HUDEP-2 (cell line): ENCODE results near the gene RNF26.
"Not testable (repeated sequence)": the region's sequence is repeated elsewhere in the genome, so short reads cannot be mapped to it uniquely, and the experiment has no call there.

Source experiments
- DNase-seq, 76 experiments: peaks; one replicate each; lab custom pipeline; 2025; ENCODE audit not compliant: unreplicated experiment in 76 of 76; lab: John Stamatoyannopoulos, UW

The RNF26 gene

DNA sequence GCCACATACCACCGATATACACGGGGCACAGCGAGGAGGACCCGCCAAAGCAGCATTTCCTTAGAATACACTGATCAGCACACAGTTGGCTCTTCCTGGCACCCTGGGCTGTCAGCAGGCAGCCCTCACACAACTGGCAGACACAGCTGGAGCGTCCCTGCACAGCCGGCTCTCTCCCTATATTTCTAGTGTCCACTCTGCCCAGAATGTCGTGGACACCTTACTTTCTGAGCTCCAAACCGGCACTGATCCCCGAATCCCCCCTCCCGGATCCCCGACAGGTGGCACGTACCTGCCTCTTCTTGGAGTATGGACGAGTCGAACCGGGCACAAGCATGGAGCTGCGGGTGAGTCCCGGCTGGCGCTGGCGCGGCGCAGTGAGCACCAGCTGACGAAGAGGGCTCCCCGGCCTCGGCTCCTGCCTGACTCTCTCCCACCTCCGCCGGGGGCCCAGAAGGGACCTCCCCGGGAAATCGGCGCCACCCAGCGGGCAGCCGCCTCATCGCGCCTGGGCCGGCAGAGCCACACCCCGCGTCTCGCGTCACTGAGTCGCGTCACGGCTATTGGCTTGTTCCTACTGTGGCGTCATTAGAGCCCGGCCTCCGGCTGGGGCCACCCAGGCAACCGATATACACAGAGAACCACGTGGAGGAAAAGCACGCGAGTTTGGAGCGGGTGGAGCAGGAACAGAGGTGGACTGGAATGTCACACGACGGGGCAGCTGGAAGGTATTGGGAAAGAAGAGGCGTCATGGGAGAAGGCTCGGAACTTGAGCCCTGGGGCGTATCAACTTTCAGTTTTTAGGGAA is 47.1 kb downstream of the RNF26 start, which contains the start of gene USP2:
Gene USP2 (minus strand): TSS at position 510 of the 808 bp plus-strand sequence. CDS start 8,210 bp downstream, outside the sequence.
- peak in 74 of 76 experiments; percentile 34 to 95 (median 87) for DNase-seq

DNA sequence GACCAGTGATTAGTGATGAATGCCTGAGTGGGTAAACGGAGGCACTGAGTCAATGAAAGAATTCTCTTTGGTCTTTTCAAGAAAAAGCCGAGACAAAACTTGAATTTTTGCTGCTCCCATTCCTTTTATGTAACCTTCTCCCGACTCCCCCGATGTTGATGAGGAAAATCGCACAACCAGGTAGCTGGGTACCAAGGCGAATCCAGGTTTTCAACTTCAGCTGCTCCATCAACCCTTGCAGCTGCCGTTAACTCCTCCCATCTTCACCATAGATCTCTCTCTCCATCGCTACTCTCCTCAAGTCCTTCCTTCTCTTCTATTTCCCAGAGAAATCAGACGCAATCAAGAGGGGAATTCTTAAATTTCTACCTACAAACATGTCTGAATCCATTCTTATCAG is 47.8 kb downstream of the RNF26 start:
- no peak for DNase-seq

DNA sequence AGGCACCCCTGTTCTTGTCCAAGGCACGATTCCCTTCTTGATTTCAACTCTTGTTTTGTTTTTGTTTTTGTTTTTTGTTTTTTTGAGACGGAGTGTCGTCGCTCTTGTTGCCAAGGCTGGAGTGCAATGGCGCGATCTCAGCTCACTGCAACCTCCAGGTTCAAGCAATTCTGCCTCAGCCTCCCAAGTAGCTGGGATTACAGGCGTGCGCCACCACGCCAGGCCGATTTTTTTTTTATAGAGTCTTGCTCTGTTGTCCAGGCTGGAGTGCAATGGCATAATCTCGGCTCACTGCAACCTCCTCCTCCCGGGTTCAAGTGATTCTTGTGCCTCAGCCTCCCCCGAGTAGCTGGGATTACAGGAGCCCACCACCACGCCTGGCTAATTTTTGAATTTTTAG is 48.2 kb downstream of the RNF26 start:
- not testable (repeated sequence) for DNase-seq

DNA sequence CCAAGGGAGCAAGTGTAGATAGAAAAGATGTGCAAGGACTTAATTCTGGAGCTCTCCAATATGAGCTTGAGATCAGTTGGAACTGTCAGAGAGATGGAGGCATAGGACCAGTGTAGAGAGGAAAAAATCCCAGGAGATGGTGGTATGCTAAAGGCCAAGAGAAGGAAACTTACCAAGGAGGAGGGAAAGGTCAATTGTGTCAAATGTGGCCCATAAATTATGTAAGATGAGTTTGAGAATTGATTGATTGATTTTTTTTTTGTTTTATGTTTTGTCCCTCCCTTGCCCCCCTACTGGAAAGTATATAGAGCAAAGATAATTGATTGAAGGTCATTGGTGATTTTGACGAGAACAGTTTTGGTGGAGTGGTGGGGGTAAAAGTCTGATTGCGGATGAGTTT is 50.0 kb downstream of the RNF26 start:
- DNase-seq: no peak
